ENCODE measurements around the gene OLFM3.

Gene OLFM3

GRCh38 chr1:101852936-101853335, 143.8 kb downstream of the OLFM3 start:
- TF ChIP-seq SPI1 (IDR thresholded peaks at IDR 0.05; ENCODE audit: borderline replicate concordance, low read depth) = no peak
- TF ChIP-seq, protein P1, sequence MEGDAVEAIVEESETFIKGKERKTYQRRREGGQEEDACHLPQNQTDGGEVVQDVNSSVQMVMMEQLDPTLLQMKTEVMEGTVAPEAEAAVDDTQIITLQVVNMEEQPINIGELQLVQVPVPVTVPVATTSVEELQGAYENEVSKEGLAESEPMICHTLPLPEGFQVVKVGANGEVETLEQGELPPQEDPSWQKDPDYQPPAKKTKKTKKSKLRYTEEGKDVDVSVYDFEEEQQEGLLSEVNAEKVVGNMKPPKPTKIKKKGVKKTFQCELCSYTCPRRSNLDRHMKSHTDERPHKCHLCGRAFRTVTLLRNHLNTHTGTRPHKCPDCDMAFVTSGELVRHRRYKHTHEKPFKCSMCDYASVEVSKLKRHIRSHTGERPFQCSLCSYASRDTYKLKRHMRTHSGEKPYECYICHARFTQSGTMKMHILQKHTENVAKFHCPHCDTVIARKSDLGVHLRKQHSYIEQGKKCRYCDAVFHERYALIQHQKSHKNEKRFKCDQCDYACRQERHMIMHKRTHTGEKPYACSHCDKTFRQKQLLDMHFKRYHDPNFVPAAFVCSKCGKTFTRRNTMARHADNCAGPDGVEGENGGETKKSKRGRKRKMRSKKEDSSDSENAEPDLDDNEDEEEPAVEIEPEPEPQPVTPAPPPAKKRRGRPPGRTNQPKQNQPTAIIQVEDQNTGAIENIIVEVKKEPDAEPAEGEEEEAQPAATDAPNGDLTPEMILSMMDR (IDR thresholded peaks at IDR 0.05; ENCODE audit: insufficient read depth, low read length) = no peak
- TF ChIP-seq, protein P2, sequence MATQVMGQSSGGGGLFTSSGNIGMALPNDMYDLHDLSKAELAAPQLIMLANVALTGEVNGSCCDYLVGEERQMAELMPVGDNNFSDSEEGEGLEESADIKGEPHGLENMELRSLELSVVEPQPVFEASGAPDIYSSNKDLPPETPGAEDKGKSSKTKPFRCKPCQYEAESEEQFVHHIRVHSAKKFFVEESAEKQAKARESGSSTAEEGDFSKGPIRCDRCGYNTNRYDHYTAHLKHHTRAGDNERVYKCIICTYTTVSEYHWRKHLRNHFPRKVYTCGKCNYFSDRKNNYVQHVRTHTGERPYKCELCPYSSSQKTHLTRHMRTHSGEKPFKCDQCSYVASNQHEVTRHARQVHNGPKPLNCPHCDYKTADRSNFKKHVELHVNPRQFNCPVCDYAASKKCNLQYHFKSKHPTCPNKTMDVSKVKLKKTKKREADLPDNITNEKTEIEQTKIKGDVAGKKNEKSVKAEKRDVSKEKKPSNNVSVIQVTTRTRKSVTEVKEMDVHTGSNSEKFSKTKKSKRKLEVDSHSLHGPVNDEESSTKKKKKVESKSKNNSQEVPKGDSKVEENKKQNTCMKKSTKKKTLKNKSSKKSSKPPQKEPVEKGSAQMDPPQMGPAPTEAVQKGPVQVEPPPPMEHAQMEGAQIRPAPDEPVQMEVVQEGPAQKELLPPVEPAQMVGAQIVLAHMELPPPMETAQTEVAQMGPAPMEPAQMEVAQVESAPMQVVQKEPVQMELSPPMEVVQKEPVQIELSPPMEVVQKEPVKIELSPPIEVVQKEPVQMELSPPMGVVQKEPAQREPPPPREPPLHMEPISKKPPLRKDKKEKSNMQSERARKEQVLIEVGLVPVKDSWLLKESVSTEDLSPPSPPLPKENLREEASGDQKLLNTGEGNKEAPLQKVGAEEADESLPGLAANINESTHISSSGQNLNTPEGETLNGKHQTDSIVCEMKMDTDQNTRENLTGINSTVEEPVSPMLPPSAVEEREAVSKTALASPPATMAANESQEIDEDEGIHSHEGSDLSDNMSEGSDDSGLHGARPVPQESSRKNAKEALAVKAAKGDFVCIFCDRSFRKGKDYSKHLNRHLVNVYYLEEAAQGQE (IDR thresholded peaks at IDR 0.05; ENCODE audit: insufficient replicate concordance, low read depth) = no peak
- TF ChIP-seq GABPA (IDR thresholded peaks at IDR 0.05; ENCODE audit: low read depth) = no peak
- TF ChIP-seq POLR2AphosphoS5 (IDR thresholded peaks at IDR 0.05; ENCODE audit: low read depth) = no peak
- no peaks in the 10 kb centered on the region for H3K27me3 ChIP-seq (ENCODE audit: insufficient read depth, poor library complexity, severe bottlenecking)
- DNase-seq (ENCODE audit: low read depth in 1 of 2, low spot score in 1 of 2) = no peak
- no peak overlapping the region for H3K4me3 ChIP-seq (replicated peaks; ENCODE audit: insufficient read depth, low read length)
- H3K27ac ChIP-seq (replicated peaks) = no peak overlapping the region

GRCh38 chr1:101849356-101849755, 147.4 kb downstream of the OLFM3 start:
- no peaks in the 10 kb centered on the region for H3K27me3 ChIP-seq (ENCODE audit: insufficient read depth, poor library complexity, severe bottlenecking)
- no peak overlapping the region for H3K4me3 ChIP-seq (replicated peaks; ENCODE audit: insufficient read depth, low read length)
- no peak for DNase-seq (ENCODE audit: low read depth in 1 of 2, low spot score in 1 of 2)
- TF ChIP-seq SPI1 (IDR thresholded peaks at IDR 0.05; ENCODE audit: borderline replicate concordance, low read depth) = no peak
- TF ChIP-seq POLR2AphosphoS5 (IDR thresholded peaks at IDR 0.05; ENCODE audit: low read depth) = no peak
- TF ChIP-seq GABPA (IDR thresholded peaks at IDR 0.05; ENCODE audit: low read depth) = no peak
- TF ChIP-seq, protein P2 (IDR thresholded peaks at IDR 0.05; ENCODE audit: insufficient replicate concordance, low read depth) = no peak
- TF ChIP-seq, protein P1 (IDR thresholded peaks at IDR 0.05; ENCODE audit: insufficient read depth, low read length) = no peak
- no peak overlapping the region for H3K27ac ChIP-seq (replicated peaks)

DNA sequence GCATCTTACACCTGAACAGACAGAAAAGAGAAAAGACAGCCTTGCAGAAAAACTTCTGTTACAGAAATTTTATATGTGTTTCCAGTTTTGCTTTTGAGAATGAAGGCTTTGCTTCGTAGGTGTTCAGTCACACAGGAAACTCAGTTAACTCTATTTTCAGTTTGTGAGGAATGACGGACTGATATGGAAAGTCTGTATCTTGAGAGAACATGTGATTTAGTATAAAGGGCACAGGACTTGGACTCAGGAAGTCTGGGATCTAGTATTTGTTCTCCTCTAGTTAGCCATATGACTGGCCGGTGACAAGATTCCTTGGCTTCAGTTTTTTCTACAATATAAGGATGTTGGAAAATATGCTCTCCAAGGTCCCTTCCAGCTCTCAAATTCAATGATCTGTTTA, 149.1 kb downstream of the OLFM3 start:
- TF ChIP-seq, protein P2 (IDR thresholded peaks at IDR 0.05; ENCODE audit: insufficient replicate concordance, low read depth) = no peak
- no peak for TF ChIP-seq POLR2AphosphoS5 (IDR thresholded peaks at IDR 0.05; ENCODE audit: low read depth)
- TF ChIP-seq, protein P1 (IDR thresholded peaks at IDR 0.05; ENCODE audit: insufficient read depth, low read length) = no peak
- TF ChIP-seq SPI1 (IDR thresholded peaks at IDR 0.05; ENCODE audit: borderline replicate concordance, low read depth) = no peak
- no peak for TF ChIP-seq GABPA (IDR thresholded peaks at IDR 0.05; ENCODE audit: low read depth)
- Histone ChIP-seq H3K27ac (replicated peaks) (no peak overlapping the region), H3K4me3 (replicated peaks; ENCODE audit: insufficient read depth, low read length) (no peak overlapping the region), H3K27me3 (ENCODE audit: insufficient read depth, poor library complexity, severe bottlenecking) (no peaks in the 10 kb centered on the region)
- DNase-seq (ENCODE audit: low read depth in 1 of 2, low spot score in 1 of 2) = no peak

All from HL-60 (cell line).